Stimulated activated CD4-positive, alpha-beta T cell treated with anti-CD3 and anti-CD28 coated beads, TNF-alpha, amount 100 ng/mL, for 4 hours (primary cell): ENCODE measurements around the gene ACTL6A.
A peak's percentile ranks its signal among the peaks of the same experiment; 100 is the strongest.
"Not testable (repeated sequence)": the region's sequence is repeated elsewhere in the genome, so short reads cannot be mapped to it uniquely, and the experiment has no call there.

Source experiments
- DNase-seq, 3 experiments: peaks; one replicate each; pipeline ENCODE4 v3.0.0-alpha.2; 2020; ENCODE audit warnings: low read depth in 3 of 3

The ACTL6A gene

GRCh38 chr3:179562591-179563270, at the start of gene ACTL6A:
Gene ACTL6A, plus strand, starts transcription at chr3:179562926. Its CDS starts 167 bp downstream, at chr3:179563093.
- peak; percentile 96 to 98 (median 98) for DNase-seq

- DNase-seq, result no peak
These were observed 48.9 kb upstream of the ACTL6A start for GRCh38 chr3:179513862-179514261.

- DNase-seq, result not testable (repeated sequence)
These were observed 46.1 kb upstream of the ACTL6A start for GRCh38 chr3:179516461-179517251.

- no peak for DNase-seq
These were observed 36.2 kb upstream of the ACTL6A start for GRCh38 chr3:179526482-179526881.

GRCh38 chr3:179526989-179527391, 35.7 kb upstream of the ACTL6A start:
- no peak for DNase-seq

- DNase-seq, result no peak
These were observed 34.0 kb upstream of the ACTL6A start for GRCh38 chr3:179528772-179529171.

GRCh38 chr3:179531576-179531975, 31.1 kb upstream of the ACTL6A start:
- DNase-seq, result no peak

GRCh38 chr3:179533274-179533673, 29.5 kb upstream of the ACTL6A start:
- no peak for DNase-seq

GRCh38 chr3:179536256-179536655, 26.5 kb upstream of the ACTL6A start:
- DNase-seq, result no peak

GRCh38 chr3:179541094-179541493, 21.6 kb upstream of the ACTL6A start:
- DNase-seq, result no peak

GRCh38 chr3:179541596-179541995, 21.1 kb upstream of the ACTL6A start:
- no peak for DNase-seq

GRCh38 chr3:179542375-179542774, 20.4 kb upstream of the ACTL6A start:
- no peak for DNase-seq

GRCh38 chr3:179544981-179545645, 17.6 kb upstream of the ACTL6A start:
- DNase-seq, result no peak

GRCh38 chr3:179546814-179547241, 15.9 kb upstream of the ACTL6A start:
- no peak for DNase-seq

GRCh38 chr3:179551349-179552105, 11.2 kb upstream of the ACTL6A start:
- no peak for DNase-seq

GRCh38 chr3:179558742-179559364, 3.9 kb upstream of the ACTL6A start:
- no peak for DNase-seq

- no peak for DNase-seq
These were observed 1.9 kb upstream of the ACTL6A start for GRCh38 chr3:179560791-179561190.

GRCh38 chr3:179563271-179563783, 601 bp downstream of the ACTL6A start:
- peak; percentile 34 to 44 (median 40) for DNase-seq

GRCh38 chr3:179565496-179565895, 2.8 kb downstream of the ACTL6A start:
- no peak for DNase-seq

GRCh38 chr3:179580992-179581391, 18.3 kb downstream of the ACTL6A start:
- DNase-seq, result no peak

GRCh38 chr3:179589143-179589542, 26.4 kb downstream of the ACTL6A start:
- no peak for DNase-seq
